ENCODE measurements around the gene SYT9. TPM values are rescaled to one million over a fixed set of nuclear protein-coding genes. Genes with fewer than 3 reads are reported as not detected.

SYT9 gene
- total RNA-seq, 1 donor from 2014 or later = 0.21 TPM

DNA sequence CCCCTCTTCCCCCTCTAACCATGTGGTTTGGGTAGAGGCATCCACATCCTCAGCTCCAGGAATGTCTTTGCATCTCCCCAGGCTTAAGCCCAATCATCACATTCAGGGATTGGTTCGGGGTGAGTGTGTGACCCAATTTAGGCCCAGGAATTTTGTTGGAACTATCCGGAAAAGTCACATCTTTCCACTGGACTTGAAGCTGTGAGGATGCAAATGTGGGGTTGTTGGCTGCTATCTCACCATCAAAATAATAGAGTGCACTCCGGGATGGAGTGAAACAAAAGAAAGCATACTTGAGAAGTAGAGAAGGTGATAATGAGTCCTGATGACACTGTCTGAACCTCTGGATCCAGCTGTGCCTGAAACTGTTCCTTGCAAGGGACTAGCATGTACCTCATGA, 199.8 kb downstream of the SYT9 start:
- Mint-ChIP-seq H3K4me1 (ENCODE audit: unreplicated experiment) (peaks cover 3% of the 10 kb centered on the region), H3K4me3 (ENCODE audit: unreplicated experiment) (no peak overlapping the region), H3K27me3 (ENCODE audit: unreplicated experiment) (peaks cover 4% of the 10 kb centered on the region), H3K9me3 (ENCODE audit: unreplicated experiment) (no peaks in the 10 kb centered on the region), H3K36me3 (ENCODE audit: low read depth, unreplicated experiment) (no peaks in the 10 kb centered on the region), H3K27ac (ENCODE audit: unreplicated experiment) (no peak overlapping the region)
- TF ChIP-seq, protein P1, sequence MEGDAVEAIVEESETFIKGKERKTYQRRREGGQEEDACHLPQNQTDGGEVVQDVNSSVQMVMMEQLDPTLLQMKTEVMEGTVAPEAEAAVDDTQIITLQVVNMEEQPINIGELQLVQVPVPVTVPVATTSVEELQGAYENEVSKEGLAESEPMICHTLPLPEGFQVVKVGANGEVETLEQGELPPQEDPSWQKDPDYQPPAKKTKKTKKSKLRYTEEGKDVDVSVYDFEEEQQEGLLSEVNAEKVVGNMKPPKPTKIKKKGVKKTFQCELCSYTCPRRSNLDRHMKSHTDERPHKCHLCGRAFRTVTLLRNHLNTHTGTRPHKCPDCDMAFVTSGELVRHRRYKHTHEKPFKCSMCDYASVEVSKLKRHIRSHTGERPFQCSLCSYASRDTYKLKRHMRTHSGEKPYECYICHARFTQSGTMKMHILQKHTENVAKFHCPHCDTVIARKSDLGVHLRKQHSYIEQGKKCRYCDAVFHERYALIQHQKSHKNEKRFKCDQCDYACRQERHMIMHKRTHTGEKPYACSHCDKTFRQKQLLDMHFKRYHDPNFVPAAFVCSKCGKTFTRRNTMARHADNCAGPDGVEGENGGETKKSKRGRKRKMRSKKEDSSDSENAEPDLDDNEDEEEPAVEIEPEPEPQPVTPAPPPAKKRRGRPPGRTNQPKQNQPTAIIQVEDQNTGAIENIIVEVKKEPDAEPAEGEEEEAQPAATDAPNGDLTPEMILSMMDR (IDR thresholded peaks at IDR 0.05; ENCODE audit: unreplicated experiment) = no peak
- no peak for DNase-seq (ENCODE audit: low spot score)

DNA sequence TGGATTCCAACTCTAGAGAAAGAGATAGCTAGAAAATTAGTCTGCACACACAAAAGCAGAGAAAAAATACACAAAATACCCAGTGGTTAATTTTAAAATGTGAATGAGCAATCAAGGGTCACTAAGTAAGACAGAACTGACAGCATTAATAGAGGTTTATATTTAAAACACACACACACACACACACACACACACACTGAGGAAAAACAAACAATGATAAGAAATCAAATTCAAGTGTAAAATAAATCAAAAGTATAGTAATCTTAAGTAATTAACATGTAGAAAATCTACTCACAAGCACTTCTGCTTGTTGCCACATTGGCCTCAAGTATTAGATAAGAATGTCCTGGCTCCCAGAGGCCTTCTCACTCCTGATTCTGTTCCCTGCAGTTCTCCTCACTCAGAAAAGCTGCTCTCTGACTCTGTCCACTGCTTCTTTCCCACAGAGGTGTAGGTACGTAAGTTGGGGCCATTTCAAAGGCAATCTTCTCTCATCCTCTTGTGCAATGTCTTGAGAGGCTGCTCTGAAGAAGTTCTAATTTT, 200.3 kb downstream of the SYT9 start:
- TF ChIP-seq, protein P1 (IDR thresholded peaks at IDR 0.05; ENCODE audit: unreplicated experiment) = no peak
- H3K4me1 Mint-ChIP-seq (ENCODE audit: unreplicated experiment) = peaks cover 3% of the 10 kb centered on the region
- no peaks in the 10 kb centered on the region for H3K9me3 Mint-ChIP-seq (ENCODE audit: unreplicated experiment)
- no peak for DNase-seq (ENCODE audit: low spot score)
- no peak overlapping the region for H3K27ac Mint-ChIP-seq (ENCODE audit: unreplicated experiment)
- no peak overlapping the region for H3K4me3 Mint-ChIP-seq (ENCODE audit: unreplicated experiment)
- no peaks in the 10 kb centered on the region for H3K36me3 Mint-ChIP-seq (ENCODE audit: low read depth, unreplicated experiment)
- peaks cover 4% of the 10 kb centered on the region for H3K27me3 Mint-ChIP-seq (ENCODE audit: unreplicated experiment)

DNA sequence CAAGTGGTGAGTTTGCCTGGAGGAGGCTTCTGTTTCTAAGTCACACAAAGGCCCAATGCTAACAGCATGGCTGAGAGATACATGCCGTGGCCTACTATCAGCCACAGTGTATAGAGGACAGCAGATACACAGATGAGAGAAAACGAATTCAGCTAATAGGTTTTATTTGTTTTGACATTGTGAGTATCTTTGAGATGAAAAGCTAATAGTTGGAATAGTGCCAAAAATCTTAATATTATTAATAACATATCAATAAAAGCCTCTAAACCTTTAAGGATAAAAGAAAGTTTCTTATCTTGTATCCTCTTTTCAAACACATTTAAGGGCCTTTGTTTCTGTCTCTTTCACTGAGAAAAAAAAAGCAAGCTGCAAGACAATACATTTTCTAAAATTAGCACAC, 203.2 kb downstream of the SYT9 start:
- TF ChIP-seq, protein P1 (IDR thresholded peaks at IDR 0.05; ENCODE audit: unreplicated experiment) = no peak
- H3K4me3 Mint-ChIP-seq (ENCODE audit: unreplicated experiment) = no peak overlapping the region
- H3K27me3 Mint-ChIP-seq (ENCODE audit: unreplicated experiment) = peaks cover 2% of the 10 kb centered on the region
- H3K36me3 Mint-ChIP-seq (ENCODE audit: low read depth, unreplicated experiment) = no peaks in the 10 kb centered on the region
- H3K9me3 Mint-ChIP-seq (ENCODE audit: unreplicated experiment) = no peaks in the 10 kb centered on the region
- no peaks in the 10 kb centered on the region for H3K4me1 Mint-ChIP-seq (ENCODE audit: unreplicated experiment)
- no peak for DNase-seq (ENCODE audit: low spot score)
- H3K27ac Mint-ChIP-seq (ENCODE audit: unreplicated experiment) = no peak overlapping the region

DNA sequence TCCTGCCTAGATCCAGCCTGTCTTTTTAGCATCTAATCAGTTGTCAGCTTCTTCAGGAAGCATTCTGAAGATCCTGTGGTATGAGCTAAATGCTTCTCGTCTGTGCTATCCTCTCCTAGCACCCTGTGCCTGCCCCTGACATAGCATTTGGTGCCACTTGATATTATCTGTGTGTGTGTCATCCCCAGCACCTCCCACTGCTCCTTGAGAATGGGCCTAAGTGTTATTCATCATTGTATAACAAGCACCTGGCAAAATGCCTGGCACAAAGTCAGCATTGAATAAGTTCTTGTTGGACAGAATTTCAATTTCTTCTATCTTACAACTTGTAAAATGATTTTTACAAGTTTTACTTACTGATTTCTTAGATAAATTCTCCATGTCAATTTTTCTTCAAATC, 205.5 kb downstream of the SYT9 start:
- no peak overlapping the region for H3K4me3 Mint-ChIP-seq (ENCODE audit: unreplicated experiment)
- no peak for DNase-seq (ENCODE audit: low spot score)
- H3K27ac Mint-ChIP-seq (ENCODE audit: unreplicated experiment) = no peak overlapping the region
- H3K27me3 Mint-ChIP-seq (ENCODE audit: unreplicated experiment) = peaks cover 2% of the 10 kb centered on the region
- TF ChIP-seq, protein P1 (IDR thresholded peaks at IDR 0.05; ENCODE audit: unreplicated experiment) = no peak
- no peaks in the 10 kb centered on the region for H3K4me1 Mint-ChIP-seq (ENCODE audit: unreplicated experiment)
- H3K9me3 Mint-ChIP-seq (ENCODE audit: unreplicated experiment) = no peaks in the 10 kb centered on the region
- no peaks in the 10 kb centered on the region for H3K36me3 Mint-ChIP-seq (ENCODE audit: low read depth, unreplicated experiment)

DNA sequence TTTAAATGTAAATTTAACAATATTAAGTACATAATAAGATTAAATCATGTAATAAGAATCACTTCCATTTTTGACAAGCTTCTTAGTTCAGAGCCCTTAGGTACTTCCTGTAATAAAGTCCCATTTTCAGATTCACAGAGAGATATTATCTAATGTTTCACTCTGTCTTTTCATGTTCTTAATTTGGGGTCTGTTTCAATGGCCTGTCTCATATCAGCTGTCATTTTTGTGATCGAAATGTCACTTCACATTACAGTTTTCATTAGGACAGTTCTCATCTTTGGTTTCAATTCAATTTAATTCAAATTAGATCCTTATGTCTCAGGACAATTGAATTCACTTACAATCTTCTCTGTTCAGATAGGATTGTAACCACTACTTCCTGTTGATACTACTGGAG, 211.0 kb downstream of the SYT9 start:
- TF ChIP-seq, protein P1 (IDR thresholded peaks at IDR 0.05; ENCODE audit: unreplicated experiment) = no peak
- Mint-ChIP-seq H3K27ac (ENCODE audit: unreplicated experiment) (no peak overlapping the region), H3K27me3 (ENCODE audit: unreplicated experiment) (no peaks in the 10 kb centered on the region), H3K36me3 (ENCODE audit: low read depth, unreplicated experiment) (no peaks in the 10 kb centered on the region), H3K9me3 (ENCODE audit: unreplicated experiment) (no peaks in the 10 kb centered on the region), H3K4me3 (ENCODE audit: unreplicated experiment) (no peak overlapping the region), H3K4me1 (ENCODE audit: unreplicated experiment) (no peaks in the 10 kb centered on the region)
- DNase-seq (ENCODE audit: low spot score) = no peak
